GM06990 (cell line): ENCODE data around the gene ARHGDIA.

Experiments
- DNase-seq: peaks from one replicate; pipeline ENCODE4 v3.0.0-alpha.2; 2011; ENCODE audit not compliant: insufficient read length; ENCODE audit errors: extremely low read depth
- H3K27me3 ChIP-seq: replicated peaks from 2 replicates; pipeline ENCODE4 v1.6.0; 2011; ENCODE audit warnings: low read length; ENCODE audit not compliant: control insufficient read depth, insufficient read depth
- H3K36me3 ChIP-seq: 2 replicates; pipeline ENCODE4 v1.5.1; 2011; ENCODE audit warnings: low read length; ENCODE audit not compliant: control insufficient read depth, insufficient read depth
- H3K4me3 ChIP-seq: replicated peaks from 2 replicates; pipeline ENCODE4 v1.5.1; 2011; ENCODE audit warnings: low read depth, mild to moderate bottlenecking, control low read depth, low read length
- CTCF ChIP-seq: IDR thresholded peaks from 2 replicates; pipeline ENCODE4 v1.5.1; 2011; ENCODE audit warnings: low read length, control low read depth, mild to moderate bottlenecking, inconsistent platforms; ENCODE audit not compliant: insufficient read depth, poor library complexity, severe bottlenecking

ARHGDIA gene

GRCh38 chr17:81914103-81914850 is 43.1 kb upstream of the ARHGDIA start:
- no peaks in the 10 kb centered on the region for H3K27me3 ChIP-seq
- no peak overlapping the region for H3K4me3 ChIP-seq
- DNase-seq: no peak
- TF ChIP-seq CTCF: no peak
- peaks cover 30% of the 10 kb centered on the region for H3K36me3 ChIP-seq

GRCh38 chr17:81913394-81914102 is 42.4 kb upstream of the ARHGDIA start:
- TF ChIP-seq CTCF: no peak
- Histone ChIP-seq H3K27me3 (no peaks in the 10 kb centered on the region), H3K36me3 (peaks cover 30% of the 10 kb centered on the region), H3K4me3 (no peak overlapping the region)
- no peak for DNase-seq

GRCh38 chr17:81912441-81913309 is 41.5 kb upstream of the ARHGDIA start:
- H3K27me3 ChIP-seq: no peaks in the 10 kb centered on the region
- TF ChIP-seq CTCF: no peak
- no peak overlapping the region for H3K4me3 ChIP-seq
- no peak for DNase-seq
- peaks cover 33% of the 10 kb centered on the region for H3K36me3 ChIP-seq

GRCh38 chr17:81911969-81912368 is 40.8 kb upstream of the ARHGDIA start:
- Histone ChIP-seq H3K27me3 (no peaks in the 10 kb centered on the region), H3K36me3 (peaks cover 35% of the 10 kb centered on the region), H3K4me3 (no peak overlapping the region)
- TF ChIP-seq CTCF: no peak
- DNase-seq: no peak

GRCh38 chr17:81911277-81911961 is 40.3 kb upstream of the ARHGDIA start, which contains the start of gene PCYT2:
Gene PCYT2 (minus strand): TSS chr17:81911399. CDS start chr17:81911355, 44 bp downstream.
- TF ChIP-seq CTCF: peak; percentile 5
- Histone ChIP-seq H3K27me3 (no peaks in the 10 kb centered on the region), H3K4me3 (peak within 1 kb of the TSS; percentile 72), H3K36me3 (peaks cover 39% of the 10 kb centered on the region)
- DNase-seq: peak; percentile 84
